Gastrocnemius medialis (tissue), 4 donors: ENCODE measurements around the gene PDE10A. TPM values are rescaled to one million over a fixed set of nuclear protein-coding genes. Genes with fewer than 3 reads are reported as not detected.

Experiments used
- ATAC-seq, 2 donors: fragments of 150-250 bp; one replicate each; pipeline ENCODE4 v1.9.1; 2016
- DNase-seq, 2 donors: peaks; one replicate each; pipeline ENCODE4 v3.0.0-alpha.2; 2019
- H3K27ac ChIP-seq, 4 donors: fragments of 200-600 bp; sonication (generic); 1 replicate in 1 of 4; 2 replicates in 3 of 4; pipeline ENCODE4 v1.5.1; 2016 to 2018; ENCODE audit warnings: mild to moderate bottlenecking in 2 of 4, moderate library complexity in 1 of 4
- H3K27me3 ChIP-seq, 3 donors: fragments of 200-600 bp; sonication (generic) in 2 of 3; 1 replicate in 1 of 3; 2 replicates in 2 of 3; pipeline versions ENCODE4 v1.5.1 to v1.6.0; 2016 to 2019; ENCODE audit warnings: mild to moderate bottlenecking in 1 of 3, moderate library complexity in 1 of 3
- H3K36me3 ChIP-seq, 2 donors: fragments of 200-600 bp; sonication (generic) in 1 of 2; one replicate each; pipeline ENCODE4 v1.5.1; 2017 to 2018
- H3K4me1 ChIP-seq, 2 donors: fragments of 200-600 bp; sonication (generic) in 1 of 2; one replicate each; pipeline ENCODE4 v1.5.1; 2016 to 2017; ENCODE audit warnings: mild to moderate bottlenecking in 2 of 2
- H3K4me3 ChIP-seq, 4 donors: fragments of 200-600 bp; sonication (generic) in 3 of 4; 1 replicate in 1 of 4; 2 replicates in 3 of 4; pipeline ENCODE4 v1.5.1; 2016 to 2019; ENCODE audit warnings: mild to moderate bottlenecking in 2 of 4
- H3K9me3 ChIP-seq, 3 donors: fragments of 200-600 bp; sonication (generic) in 2 of 3; 1 replicate in 1 of 3; 2 replicates in 2 of 3; pipeline ENCODE4 v1.5.1; 2016 to 2019
- CTCF ChIP-seq, 5 experiments: fragments of 450-650 bp in 3 of 5; fragments of 200-600 bp in 2 of 5; sonication (generic) in 2 of 5; IDR thresholded peaks in 4 of 5; conservative IDR thresholded peaks in 1 of 5; 1 replicate in 4 of 5; 2 replicates in 1 of 5; pipeline ENCODE4 v1.5.1; 2016 to 2019; ENCODE audit warnings: antibody characterized with exemption in 5 of 5, mild to moderate bottlenecking in 3 of 5, moderate library complexity in 3 of 5
- POLR2A ChIP-seq, 2 donors: fragments of 450-650 bp; IDR thresholded peaks; one replicate each; pipeline ENCODE4 v1.6.1; 2017; ENCODE audit warnings: antibody characterized with exemption in 2 of 2, mild to moderate bottlenecking in 2 of 2, moderate library complexity in 2 of 2
- in situ Hi-C, 4 donors: fragments of 200-750 bp; cut with MboI; loops; one replicate each; pipeline versions ENCODE4 v1.15.0 to v1.8.0; 2017; ENCODE audit warnings: low sequenced_read_pairs in 4 of 4
- intact Hi-C: fragments of 100-400 bp; cut with DNase I; formaldehyde crosslinking; loops from one replicate; pipeline ENCODE4 v1.15.1; 2023; ENCODE audit warnings: low total_unique reads
- total RNA-seq, 4 donors: library from RNA; depleted of rRNA; stranded (reverse); fragments of >200 nt; gene quantifications; one replicate each; pipeline versions ENCODE4 v1.1.0 to v1.2.3, GENCODE V29; 2016

PDE10A gene
- total RNA-seq, 4 donors from 2014 or later = 0.24 to 1.5 (median 1.2) TPM

- intact Hi-C loops (no loop called here), in situ Hi-C loops (loop anchor here in 3 of 4 donors (25.0 kb wide), 3 partner anchors 391 to 666 kb away; no protein-coding TSS in a partner anchor)
- Histone ChIP-seq H3K9me3 (no peaks in the 10 kb centered on the region), H3K36me3 (no peaks in the 10 kb centered on the region), H3K27ac (no peak overlapping the region), H3K4me1 (no peaks in the 10 kb centered on the region), H3K4me3 (no peak overlapping the region), H3K27me3 (no peaks in the 10 kb centered on the region)
- ATAC-seq = no peak
- no peak for DNase-seq
- no peak for TF ChIP-seq POLR2A (IDR thresholded peaks at IDR 0.05)
Observed at GRCh38 chr6:165446331-165446730, 216.7 kb downstream of the PDE10A start.

GRCh38 chr6:165443462-165443861 lies 219.6 kb downstream of the PDE10A start:
- in situ Hi-C loops (loop anchor here in 3 of 4 donors (25.0 kb wide), 3 partner anchors 394 to 669 kb away; no protein-coding TSS in a partner anchor), intact Hi-C loops (loop anchor here (5.0 kb wide), 1 partner anchor 219 kb away; the partner anchor contains the start of gene PDE10A)
- H3K9me3 ChIP-seq = no peaks in the 10 kb centered on the region
- ATAC-seq (no peak), DNase-seq (no peak)
- no peak overlapping the region for H3K27ac ChIP-seq
- no peaks in the 10 kb centered on the region for H3K4me1 ChIP-seq
- no peaks in the 10 kb centered on the region for H3K36me3 ChIP-seq
- H3K4me3 ChIP-seq = no peak overlapping the region
- no peaks in the 10 kb centered on the region for H3K27me3 ChIP-seq
- TF ChIP-seq POLR2A (IDR thresholded peaks at IDR 0.05) (no peak), CTCF (IDR thresholded peaks at IDR 0.05 in 4 of 5, conservative IDR thresholded peaks at IDR 0.05 in 1 of 5) (no peak)

GRCh38 chr6:165441181-165441580 lies 221.9 kb downstream of the PDE10A start:
- DNase-seq (no peak), ATAC-seq (no peak)
- in situ Hi-C loops = loop anchor here in 3 of 4 donors (25.0 kb wide), 3 partner anchors 396 to 671 kb away; no protein-coding TSS in a partner anchor
- no peaks in the 10 kb centered on the region for H3K27me3 ChIP-seq
- no peak overlapping the region for H3K4me3 ChIP-seq
- H3K4me1 ChIP-seq = no peaks in the 10 kb centered on the region
- no peaks in the 10 kb centered on the region for H3K36me3 ChIP-seq
- intact Hi-C loops = loop anchor here (5.0 kb wide), 1 partner anchor 221 kb away; the partner anchor contains the start of gene PDE10A
- H3K27ac ChIP-seq = no peak overlapping the region
- TF ChIP-seq CTCF (IDR thresholded peaks at IDR 0.05 in 4 of 5, conservative IDR thresholded peaks at IDR 0.05 in 1 of 5) (no peak), POLR2A (IDR thresholded peaks at IDR 0.05) (no peak)
- H3K9me3 ChIP-seq = no peaks in the 10 kb centered on the region

- no peaks in the 10 kb centered on the region for H3K27me3 ChIP-seq
- H3K9me3 ChIP-seq = no peaks in the 10 kb centered on the region
- H3K27ac ChIP-seq = no peak overlapping the region
- H3K4me1 ChIP-seq = no peaks in the 10 kb centered on the region
- no peak for ATAC-seq
- H3K4me3 ChIP-seq = no peak overlapping the region
- in situ Hi-C loops = loop anchor here (5.0 to 25.0 kb wide), 5 partner anchors 397 to 672 kb away; no protein-coding TSS in a partner anchor
- DNase-seq = no peak
- intact Hi-C loops = loop anchor here (1.0 to 5.0 kb wide), 2 partner anchors 222 to 410 kb away; partner anchors contain the start of gene PDE10A
- no peaks in the 10 kb centered on the region for H3K36me3 ChIP-seq
- TF ChIP-seq CTCF (IDR thresholded peaks at IDR 0.05 in 4 of 5, conservative IDR thresholded peaks at IDR 0.05 in 1 of 5) (peak in 3 of 5 experiments; percentile 41 to 61 (median 57)), POLR2A (IDR thresholded peaks at IDR 0.05) (no peak)
Observed at GRCh38 chr6:165439928-165440554, 223.0 kb downstream of the PDE10A start.

GRCh38 chr6:165426892-165427291 lies 236.1 kb downstream of the PDE10A start:
- ATAC-seq (no peak), DNase-seq (no peak)
- H3K27ac ChIP-seq = no peak overlapping the region
- no peaks in the 10 kb centered on the region for H3K9me3 ChIP-seq
- H3K4me1 ChIP-seq = no peaks in the 10 kb centered on the region
- intact Hi-C loops = no loop called here
- H3K36me3 ChIP-seq = no peaks in the 10 kb centered on the region
- TF ChIP-seq CTCF (IDR thresholded peaks at IDR 0.05 in 4 of 5, conservative IDR thresholded peaks at IDR 0.05 in 1 of 5) (no peak), POLR2A (IDR thresholded peaks at IDR 0.05) (no peak)
- in situ Hi-C loops = loop anchor here in 3 of 4 donors (25.0 kb wide), 3 partner anchors 410 to 685 kb away; no protein-coding TSS in a partner anchor
- H3K4me3 ChIP-seq = no peak overlapping the region
- no peaks in the 10 kb centered on the region for H3K27me3 ChIP-seq
